NOMO-1 treated with DMSO at 0.1 percent for 48 hours (cell line): ENCODE results near the gene A2M.
A peak's percentile ranks its signal among the peaks of the same experiment; 100 is the strongest.

ENCODE experiments used
- DNase-seq: peaks from one replicate; lab custom pipeline; 2025; ENCODE audit not compliant: unreplicated experiment; lab: John Stamatoyannopoulos, UW

The A2M gene

DNA sequence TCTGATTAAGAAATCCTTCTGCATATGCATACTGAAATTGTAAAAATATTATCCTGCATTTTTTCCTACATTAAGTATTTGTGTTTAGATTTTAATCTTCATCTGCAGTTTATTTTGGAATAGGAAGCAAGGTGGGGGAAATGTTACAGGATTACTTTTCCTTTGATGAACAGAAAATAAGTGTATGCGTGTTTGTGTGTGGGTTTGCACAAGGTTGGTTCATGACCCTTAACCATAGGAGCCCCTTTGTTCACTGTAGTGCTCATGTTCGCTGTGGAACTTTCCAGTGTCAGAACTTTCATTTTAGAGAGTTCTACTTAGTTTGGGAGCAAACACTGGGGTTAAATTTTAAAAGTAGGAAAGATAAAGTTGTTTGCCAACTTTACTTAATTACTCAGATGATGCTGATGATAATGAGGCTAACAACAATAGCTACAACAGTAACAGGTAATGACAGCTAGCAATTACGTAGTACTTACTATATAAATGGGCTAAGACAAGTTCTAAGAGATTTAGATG lies 6.4 kb upstream of the A2M start:
- no peak for DNase-seq

DNA sequence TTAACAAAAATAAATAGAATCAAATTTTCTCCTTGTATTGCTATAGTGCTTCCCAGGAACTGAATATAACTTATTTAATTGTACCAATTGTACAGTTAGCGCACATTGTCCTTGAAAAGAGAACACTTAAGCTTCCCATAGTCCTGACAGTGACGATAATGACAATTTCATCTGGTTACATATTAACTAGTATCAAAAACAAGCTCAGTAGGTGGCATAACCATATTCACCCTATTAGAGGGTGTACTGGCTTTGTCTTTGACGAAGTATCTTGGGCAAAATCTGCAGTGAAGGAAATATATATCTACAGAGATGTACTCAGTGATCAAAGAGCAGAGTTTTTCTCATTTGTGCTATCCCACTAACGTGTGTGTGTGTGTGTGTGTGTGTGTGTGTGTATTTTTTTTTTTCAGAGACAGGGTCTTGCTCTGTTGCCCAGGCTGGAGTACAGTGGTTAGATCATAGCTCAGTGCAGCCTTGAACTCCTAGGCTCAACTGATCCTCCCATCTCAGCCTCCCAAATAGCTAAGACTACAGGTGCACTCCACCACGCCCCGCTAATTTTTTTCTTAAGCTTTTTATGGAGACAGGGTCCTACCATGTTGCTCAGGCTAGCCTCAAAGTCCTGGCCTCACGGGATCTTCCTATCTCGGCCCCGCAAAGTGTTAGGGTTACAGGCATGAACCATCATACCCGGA lies 4.9 kb upstream of the A2M start:
- no peak for DNase-seq

DNA sequence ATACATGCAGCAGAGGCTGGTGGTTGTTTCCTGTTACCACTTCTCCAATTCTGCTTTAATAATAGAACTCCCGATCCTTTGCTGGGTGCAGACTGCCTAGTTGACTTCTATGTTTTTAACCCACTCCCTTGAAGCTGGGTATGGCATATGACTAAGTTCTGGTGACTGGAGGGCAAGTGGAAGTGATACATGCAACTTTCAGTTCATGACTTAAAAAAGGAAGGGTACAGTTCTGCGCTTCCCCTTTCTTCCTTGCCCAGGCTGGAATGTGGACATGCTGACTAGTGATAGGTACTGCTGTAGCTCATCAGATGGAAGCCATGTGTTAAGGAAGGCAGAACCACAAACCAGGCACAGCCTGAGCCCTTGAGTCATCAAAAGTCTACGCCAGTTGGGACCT lies 2.4 kb upstream of the A2M start:
- DNase-seq: peak; percentile 99

DNA sequence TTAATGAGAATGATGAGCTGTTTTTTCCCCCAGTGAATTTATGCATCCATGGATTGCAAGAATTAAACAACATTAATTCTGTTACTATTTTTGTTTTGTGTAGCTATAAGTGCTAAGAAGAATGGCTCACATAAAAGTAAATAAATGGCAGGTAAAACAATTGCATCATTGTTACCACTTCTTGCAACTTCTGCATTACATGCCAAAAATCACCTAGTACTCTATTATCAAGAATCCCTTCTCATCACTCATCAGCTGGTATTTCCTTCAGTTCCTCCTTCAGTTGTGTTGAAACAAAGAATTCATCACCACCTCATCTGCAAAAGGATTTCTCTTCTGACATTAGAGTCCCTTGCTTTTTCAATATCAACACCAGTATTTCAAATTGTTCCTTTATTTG lies 773 bp downstream of the A2M start:
- peak; percentile 55 for DNase-seq

GRCh38 chr12:9113987-9114309 lies 1.8 kb downstream of the A2M start:
- DNase-seq: no peak

- DNase-seq: no peak
Measured at GRCh38 chr12:9113296-9113986, 2.3 kb downstream of the A2M start.

DNA sequence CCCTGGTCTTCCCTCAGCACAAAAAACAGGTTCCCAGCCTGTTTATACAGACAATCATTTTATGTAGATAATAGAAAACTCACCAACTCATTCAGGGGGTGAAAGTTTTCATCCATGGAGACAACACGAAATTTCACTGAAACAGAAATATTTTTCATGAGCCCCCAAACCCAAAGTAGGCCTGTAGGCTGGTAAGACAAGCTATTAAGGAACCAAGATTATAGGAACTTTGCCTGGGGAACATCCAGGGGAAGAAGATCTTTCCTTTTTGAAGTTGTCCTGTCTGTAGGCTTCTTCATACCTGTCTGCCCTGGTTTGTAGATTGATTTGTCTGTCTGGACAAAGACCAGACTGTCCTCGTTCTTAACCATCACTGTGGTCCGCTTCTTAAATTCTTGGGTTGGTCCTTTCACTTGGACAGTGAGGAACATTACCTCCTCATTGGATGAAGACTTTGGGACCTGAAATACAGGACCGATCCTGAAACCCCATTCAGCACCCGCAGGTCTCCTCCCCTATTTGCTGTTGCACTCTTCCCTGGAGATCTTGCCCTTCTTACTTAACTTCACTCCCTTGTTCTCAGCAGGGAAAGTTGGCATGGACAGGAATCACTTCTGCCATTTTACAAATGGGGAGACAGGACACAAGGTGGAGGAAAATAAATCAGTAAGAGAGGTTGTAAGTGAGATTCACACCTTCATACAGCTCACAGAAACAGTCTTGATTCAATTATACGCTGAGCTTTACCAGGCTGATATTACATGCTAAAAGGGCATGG lies 3.5 kb downstream of the A2M start:
- no peak for DNase-seq

- DNase-seq: no peak
Measured at GRCh38 chr12:9111525-9111924, 4.2 kb downstream of the A2M start.

- DNase-seq: no peak
Measured at GRCh38 chr12:9109737-9110491, 5.8 kb downstream of the A2M start.

DNA sequence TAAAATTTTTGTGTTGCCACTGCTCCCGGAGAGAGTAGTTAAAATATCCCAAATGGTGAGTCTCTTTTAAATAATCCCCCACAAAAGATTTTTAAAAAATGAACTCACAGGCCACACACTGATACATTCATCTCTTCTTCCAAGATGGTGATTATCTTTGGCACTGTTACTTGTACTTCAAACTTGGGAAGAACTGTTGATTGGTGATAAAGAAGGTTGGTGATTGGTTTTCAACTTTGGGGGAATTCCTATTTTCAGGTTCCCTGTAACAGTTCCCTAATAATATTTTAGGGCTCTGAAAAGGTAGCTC lies 6.6 kb downstream of the A2M start:
- no peak for DNase-seq

DNA sequence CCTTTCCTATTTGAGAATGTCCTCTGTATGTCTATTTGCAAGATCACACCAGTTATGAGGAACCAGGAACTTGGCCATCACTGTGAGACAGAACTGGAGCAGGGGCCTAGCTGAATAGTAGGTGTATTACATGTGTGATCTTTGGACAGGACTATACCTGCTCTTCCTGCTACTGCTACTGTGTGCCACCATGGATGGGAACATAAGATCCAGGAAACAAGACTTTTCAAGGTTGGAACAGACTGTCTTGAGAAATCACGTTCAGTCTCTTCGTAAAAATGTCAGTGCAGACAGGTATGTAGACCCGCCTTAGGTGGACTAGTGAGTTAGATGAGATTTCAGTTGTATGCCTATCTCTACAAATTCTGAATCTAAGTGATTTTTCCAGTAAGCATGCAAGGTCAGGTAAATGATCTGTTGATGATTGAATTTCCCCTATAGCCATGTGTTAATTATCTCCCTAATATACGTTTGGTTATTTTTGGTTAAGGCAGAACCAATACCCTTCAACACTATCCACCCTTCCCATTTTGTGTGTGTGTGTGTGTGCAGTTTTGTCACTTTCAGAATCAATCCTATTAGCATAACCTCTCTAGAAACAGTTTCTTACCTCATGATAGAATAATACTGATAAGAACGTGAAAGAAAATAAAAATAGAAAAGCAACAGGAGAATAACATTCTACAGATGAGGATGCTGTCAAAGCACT lies 7.1 kb downstream of the A2M start:
- DNase-seq: no peak

GRCh38 chr12:9107542-9107873 lies 8.2 kb downstream of the A2M start:
- no peak for DNase-seq

DNA sequence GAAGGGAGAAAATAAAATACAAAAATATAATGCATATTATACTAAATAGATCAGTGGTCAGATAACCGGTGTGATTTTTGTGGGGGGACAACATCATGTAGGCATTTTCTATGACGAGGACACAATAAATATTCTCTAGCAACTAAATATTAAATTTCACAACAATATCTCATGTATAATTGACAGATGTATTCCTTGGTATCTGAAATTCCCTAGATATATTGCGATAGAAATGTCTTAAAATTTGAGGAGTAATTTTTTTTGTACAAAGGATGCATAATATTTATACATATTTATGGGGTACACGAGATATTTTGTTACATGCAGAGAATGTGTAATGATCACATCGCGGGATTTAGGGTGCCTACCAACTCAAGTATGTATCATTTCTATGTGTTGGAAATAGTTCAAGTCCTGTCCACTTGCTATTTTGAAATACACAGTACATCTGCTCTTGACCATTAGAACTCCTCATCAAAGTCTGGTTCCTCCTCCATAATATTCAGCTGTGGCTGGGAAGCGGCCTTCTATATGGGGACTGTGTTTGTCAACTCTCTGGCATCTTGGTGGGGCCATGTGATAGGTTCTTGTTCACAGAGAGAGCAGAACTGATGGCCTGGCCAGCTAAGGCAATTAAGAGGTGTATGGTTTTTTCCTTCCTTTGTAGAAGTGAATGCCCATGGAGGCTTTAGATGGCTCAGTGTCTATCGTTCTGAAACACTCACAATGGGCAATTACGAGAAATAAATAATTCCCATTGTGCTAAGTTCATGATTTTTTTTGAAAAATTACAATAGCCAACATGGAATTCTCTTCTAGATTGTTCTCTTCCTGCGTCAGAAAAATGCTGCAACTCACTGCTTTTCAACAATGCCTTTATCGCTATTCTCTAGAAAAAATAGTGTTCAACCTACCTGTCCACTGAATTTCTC lies 8.8 kb downstream of the A2M start:
- no peak for DNase-seq

DNA sequence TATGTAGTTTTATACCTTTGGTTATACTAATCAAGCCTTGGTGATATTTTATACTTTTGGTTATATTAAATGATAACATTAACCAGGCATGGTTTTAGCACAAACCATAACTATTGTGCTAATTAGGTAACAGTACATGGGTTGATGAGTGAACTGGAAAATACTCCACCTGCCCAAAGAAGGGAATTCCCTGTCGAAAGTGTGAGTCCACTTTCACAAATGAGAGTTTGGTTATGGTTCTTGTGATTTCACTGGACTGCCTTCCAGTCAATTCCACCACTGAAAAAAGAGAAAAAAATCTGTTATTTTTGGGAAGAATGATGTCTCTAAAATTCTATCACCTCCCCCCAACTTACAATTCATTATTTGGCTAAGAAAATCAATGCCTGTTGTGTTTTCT lies 9.7 kb downstream of the A2M start:
- no peak for DNase-seq

DNA sequence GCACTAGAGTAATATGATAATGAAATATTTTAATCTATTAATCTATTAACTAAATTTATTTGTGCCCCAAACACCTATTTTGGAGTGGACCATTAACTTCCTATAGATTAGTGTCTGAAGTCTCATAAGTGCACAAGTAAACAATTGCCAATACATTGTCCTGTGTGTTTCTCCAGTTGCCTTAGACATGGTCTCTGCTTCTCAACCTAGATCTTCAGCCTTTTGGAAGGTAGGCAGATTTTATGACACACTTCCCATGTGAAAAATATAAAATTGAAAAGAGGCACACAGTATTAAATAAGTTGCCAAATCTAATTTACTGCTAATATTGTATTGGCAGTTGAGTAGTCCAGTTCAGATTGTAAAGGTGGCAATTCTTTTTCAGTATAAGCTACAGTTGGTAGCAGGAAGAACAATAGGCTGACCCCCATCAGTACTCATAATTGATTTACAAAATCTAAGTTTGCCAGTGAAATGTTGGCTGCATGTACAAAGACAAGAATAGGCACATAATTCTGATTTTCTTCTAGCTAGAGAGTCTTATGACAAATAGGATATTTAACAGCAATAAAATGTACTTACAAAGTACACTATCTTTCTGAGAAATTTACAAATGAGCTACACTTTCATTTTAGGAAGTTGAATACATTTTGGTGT lies 10.8 kb downstream of the A2M start:
- DNase-seq: no peak

GRCh38 chr12:9104087-9104486 lies 11.6 kb downstream of the A2M start:
- no peak for DNase-seq

DNA sequence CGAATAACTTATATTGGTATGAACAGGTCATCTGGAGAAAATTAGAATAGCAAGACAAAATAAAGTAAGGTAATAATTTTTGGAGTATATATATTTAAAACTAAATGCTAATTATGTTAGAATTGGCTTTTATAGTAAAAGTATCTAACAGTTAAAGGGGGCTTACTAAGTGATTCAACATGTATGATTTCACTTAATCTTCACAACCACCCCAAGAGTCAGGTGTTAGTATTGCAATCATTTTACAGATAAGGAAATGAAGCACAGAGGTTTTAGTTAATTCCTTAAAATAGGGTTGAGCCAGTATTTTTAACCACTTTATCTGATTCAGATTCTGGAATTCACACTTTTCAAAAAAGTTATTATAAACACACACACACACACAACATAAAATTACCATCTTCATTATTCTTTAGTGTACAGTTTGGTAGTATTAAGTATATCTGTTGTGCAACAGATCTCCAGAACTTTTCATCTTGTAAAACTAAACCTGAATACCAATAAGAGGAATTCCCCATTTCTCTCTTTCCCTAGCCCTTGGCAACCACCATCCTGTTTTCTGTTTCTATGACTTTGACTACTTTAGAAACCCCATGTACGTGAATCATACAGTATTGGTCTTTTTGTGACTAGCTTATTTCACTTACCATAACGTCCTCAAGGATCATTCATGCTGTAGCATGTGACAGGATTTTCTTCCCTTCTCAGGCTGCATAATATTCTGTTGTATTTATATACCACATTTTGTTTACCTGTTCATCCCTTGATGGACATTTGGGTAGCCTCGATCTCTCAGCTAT lies 12.5 kb downstream of the A2M start:
- DNase-seq: no peak

DNA sequence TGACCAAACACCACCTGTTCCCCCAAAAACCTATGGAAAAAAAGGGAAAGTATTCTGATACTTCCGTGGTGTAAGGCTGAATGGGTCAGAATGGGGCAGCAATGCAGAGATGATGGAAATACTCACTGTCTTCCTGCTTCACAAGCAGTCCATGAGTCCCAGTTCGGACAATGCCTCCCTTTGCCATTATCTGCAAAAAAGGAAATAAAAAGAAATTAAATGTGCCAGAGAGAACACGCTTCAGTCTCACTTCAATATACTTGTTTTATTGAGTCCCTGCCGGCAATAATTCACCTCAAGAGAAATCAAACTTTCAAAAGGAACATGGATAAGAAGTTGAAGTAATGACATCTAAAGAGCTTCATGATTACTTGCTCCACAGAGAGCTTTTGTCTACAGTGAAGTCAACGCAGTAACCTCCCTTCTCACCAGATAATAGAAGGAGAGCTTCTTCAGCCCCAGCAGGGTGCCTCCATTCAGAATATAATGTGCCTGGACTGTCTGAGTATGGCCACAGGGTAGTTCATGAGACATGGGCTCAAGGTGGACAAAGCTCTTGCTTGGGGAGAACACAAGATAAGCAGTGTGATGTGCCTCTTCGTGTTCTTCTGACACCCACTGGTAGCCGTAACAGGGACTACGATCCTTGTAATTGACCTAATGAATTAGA lies 14.6 kb downstream of the A2M start:
- DNase-seq: no peak
